ENCODE measurements around the gene PDCD1LG2.

- TF ChIP-seq CTCF (IDR thresholded peaks at IDR 0.05) (no peak), EP300 (IDR thresholded peaks at IDR 0.05) (no peak)
Observed at GRCh38 chr9:5479994-5480694, 30.2 kb upstream of the PDCD1LG2 start.
